ENCODE measurements around the gene ACO1. TPM values are rescaled to one million over a fixed set of nuclear protein-coding genes. Genes with fewer than 3 reads are reported as not detected.

The ACO1 gene
- total and polyA plus RNA-seq, 2 experiments from 2014 or later, result 42.1 to 51.5 TPM

DNA sequence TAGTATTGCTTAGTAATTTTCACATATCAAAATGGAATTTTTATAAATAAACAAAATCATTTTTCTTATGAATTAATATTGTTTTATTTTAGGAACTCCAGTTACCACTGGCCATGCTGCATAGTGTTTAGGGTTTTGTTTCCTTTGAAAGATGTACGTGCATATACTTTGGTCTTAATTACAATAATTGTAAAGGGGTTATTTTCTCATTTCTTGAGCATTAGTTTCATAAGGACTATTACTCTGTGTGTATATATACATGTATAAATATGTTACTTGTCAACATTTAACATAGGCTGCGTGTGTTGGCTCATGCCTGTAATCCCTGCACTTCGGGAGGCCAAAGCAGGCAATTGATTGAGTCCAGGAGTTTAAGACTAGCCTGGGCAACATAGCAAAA, 21.6 kb downstream of the ACO1 start:
- TF ChIP-seq, protein P1, sequence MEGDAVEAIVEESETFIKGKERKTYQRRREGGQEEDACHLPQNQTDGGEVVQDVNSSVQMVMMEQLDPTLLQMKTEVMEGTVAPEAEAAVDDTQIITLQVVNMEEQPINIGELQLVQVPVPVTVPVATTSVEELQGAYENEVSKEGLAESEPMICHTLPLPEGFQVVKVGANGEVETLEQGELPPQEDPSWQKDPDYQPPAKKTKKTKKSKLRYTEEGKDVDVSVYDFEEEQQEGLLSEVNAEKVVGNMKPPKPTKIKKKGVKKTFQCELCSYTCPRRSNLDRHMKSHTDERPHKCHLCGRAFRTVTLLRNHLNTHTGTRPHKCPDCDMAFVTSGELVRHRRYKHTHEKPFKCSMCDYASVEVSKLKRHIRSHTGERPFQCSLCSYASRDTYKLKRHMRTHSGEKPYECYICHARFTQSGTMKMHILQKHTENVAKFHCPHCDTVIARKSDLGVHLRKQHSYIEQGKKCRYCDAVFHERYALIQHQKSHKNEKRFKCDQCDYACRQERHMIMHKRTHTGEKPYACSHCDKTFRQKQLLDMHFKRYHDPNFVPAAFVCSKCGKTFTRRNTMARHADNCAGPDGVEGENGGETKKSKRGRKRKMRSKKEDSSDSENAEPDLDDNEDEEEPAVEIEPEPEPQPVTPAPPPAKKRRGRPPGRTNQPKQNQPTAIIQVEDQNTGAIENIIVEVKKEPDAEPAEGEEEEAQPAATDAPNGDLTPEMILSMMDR (IDR thresholded peaks at IDR 0.05; ENCODE audit: low read depth, low read length), result no peak
- peaks cover 38% of the 10 kb centered on the region for H3K36me3 ChIP-seq
- no peaks in the 10 kb centered on the region for H3K4me1 ChIP-seq (ENCODE audit: low read depth)
- no peak for DNase-seq (ENCODE audit: low read depth in 1 of 2, low spot score in 1 of 2)
- H3K27ac ChIP-seq, result no peak overlapping the region
- H3K4me3 ChIP-seq, result no peak overlapping the region
- H3K27me3 ChIP-seq, result no peaks in the 10 kb centered on the region
- no peaks in the 10 kb centered on the region for H3K9me3 ChIP-seq (ENCODE audit: low read depth)

DNA sequence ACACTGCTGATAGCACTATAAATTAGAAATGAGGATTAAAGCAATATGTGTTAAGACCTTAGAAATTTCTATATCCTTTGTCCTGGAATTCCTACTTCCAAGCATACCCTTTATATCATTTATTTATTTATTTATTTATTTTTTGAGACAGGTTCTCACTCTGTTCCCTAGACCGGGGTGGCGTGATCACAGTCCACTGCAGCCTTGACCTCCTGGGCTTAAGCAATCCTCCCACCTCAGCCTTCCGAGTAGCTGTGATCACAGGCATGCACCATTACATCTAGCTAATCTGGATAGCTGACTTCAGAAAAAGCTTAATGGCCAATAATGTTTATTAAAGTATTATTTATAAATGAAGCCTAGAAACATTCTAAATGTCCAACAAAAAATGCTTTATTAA, 27.3 kb downstream of the ACO1 start:
- H3K36me3 ChIP-seq, result peaks cover 26% of the 10 kb centered on the region

DNA sequence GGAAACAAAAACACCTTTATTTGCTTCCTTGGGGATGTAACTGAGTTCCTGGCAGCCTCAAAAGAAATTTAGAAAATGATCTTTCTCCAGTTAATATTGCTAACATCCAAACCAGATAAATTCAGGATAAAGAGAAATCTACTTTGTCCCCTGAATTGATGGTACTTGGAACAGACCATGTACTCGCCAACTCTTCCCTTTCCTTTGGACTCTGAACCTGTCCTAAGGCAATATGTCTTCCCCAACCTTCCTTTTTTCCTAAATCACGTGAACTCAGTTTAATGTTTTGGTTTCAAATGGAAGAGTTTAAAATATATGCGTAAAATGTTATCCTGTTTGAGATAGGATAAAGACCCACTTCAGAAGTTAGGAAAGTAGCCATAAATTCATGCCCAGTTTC, 28.0 kb downstream of the ACO1 start:
- Histone ChIP-seq H3K36me3 (peaks cover 20% of the 10 kb centered on the region), H3K4me3 (no peak overlapping the region), H3K9me3 (ENCODE audit: low read depth) (no peaks in the 10 kb centered on the region), H3K27me3 (no peaks in the 10 kb centered on the region), H3K4me1 (ENCODE audit: low read depth) (no peaks in the 10 kb centered on the region), H3K27ac (no peak overlapping the region)
- TF ChIP-seq, protein P1 (IDR thresholded peaks at IDR 0.05; ENCODE audit: low read depth, low read length), result no peak
- DNase-seq (ENCODE audit: low read depth in 1 of 2, low spot score in 1 of 2), result no peak

More for the DNA sequence above, 27.3 kb downstream of the ACO1 start:
- Histone ChIP-seq H3K4me1 (ENCODE audit: low read depth) (no peaks in the 10 kb centered on the region), H3K27ac (no peak overlapping the region), H3K27me3 (no peaks in the 10 kb centered on the region), H3K9me3 (ENCODE audit: low read depth) (no peaks in the 10 kb centered on the region), H3K4me3 (no peak overlapping the region)
- DNase-seq (ENCODE audit: low read depth in 1 of 2, low spot score in 1 of 2), result no peak
- TF ChIP-seq, protein P1 (IDR thresholded peaks at IDR 0.05; ENCODE audit: low read depth, low read length), result no peak

DNA sequence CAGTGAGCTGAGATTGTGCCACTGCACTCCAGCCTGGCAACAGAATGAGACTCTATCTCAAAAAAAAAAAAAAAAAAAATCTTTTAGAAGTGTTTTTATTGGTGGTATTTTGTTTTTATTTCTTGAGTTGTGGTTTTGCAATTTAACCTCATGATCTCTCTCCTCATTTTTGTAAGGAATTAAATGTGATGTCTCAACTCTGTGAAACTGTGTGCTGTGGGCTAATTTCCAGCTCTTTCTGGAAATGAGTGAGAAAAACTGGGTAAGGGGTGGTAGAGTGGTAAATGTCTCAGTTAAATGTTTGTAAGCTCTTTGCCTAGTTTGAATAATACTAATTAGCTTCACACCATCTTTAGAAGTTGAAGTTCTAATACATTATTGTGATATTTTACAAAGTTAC, 29.0 kb downstream of the ACO1 start:
- Histone ChIP-seq H3K36me3 (peaks cover 14% of the 10 kb centered on the region), H3K4me1 (ENCODE audit: low read depth) (no peaks in the 10 kb centered on the region)

DNA sequence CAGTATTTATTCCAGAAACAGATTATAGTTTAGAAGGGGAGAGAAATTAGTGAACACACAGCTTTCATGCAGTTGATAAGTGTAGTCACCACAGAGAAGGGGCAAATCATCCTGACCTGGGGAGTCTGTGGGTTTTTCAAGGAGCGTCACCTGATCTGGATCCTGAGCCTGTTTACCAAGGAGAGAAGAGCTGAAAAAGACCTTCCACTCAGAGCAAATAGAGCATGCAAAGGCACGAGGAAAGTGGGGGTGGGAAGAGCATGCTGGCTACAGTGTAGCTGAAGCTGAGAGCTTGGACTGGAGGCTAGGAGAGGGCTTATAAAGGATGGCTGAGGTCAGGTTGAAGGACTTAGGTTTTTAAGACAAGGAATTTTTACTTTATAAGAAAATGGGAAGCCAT, 30.4 kb downstream of the ACO1 start:
- DNase-seq (ENCODE audit: low read depth in 1 of 2, low spot score in 1 of 2), result no peak
- Histone ChIP-seq H3K27me3 (no peaks in the 10 kb centered on the region), H3K4me1 (ENCODE audit: low read depth) (no peaks in the 10 kb centered on the region), H3K4me3 (no peak overlapping the region), H3K36me3 (peaks cover 20% of the 10 kb centered on the region), H3K27ac (no peak overlapping the region), H3K9me3 (ENCODE audit: low read depth) (no peaks in the 10 kb centered on the region)
- TF ChIP-seq, protein P1 (IDR thresholded peaks at IDR 0.05; ENCODE audit: low read depth, low read length), result no peak

More for the DNA sequence above, 29.0 kb downstream of the ACO1 start:
- Histone ChIP-seq H3K27ac (no peak overlapping the region), H3K27me3 (no peaks in the 10 kb centered on the region), H3K9me3 (ENCODE audit: low read depth) (no peaks in the 10 kb centered on the region), H3K4me3 (no peak overlapping the region)
- peak in 1 of 2 donors; percentile 79 for DNase-seq (ENCODE audit: low read depth in 1 of 2, low spot score in 1 of 2)
- TF ChIP-seq, protein P1 (IDR thresholded peaks at IDR 0.05; ENCODE audit: low read depth, low read length), result no peak

DNA sequence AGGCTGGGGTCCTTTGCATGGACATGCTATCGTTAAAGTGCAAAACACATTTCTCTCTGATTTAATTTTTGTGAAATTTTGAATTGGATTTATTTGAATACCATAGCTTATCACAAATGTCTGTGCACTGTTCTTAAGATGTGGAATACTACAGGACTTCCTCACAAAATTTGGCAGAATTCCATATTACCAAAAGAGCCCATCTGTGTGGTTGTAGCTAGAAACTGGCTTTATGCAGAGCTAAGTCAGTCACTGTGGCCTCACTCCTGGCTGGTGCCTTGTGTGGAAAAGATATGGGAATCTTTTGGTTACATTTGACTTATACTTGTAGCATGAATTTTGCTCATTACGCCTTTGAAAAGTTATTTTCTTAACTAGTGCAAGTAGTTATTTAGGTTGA, 35.5 kb downstream of the ACO1 start:
- TF ChIP-seq, protein P1 (IDR thresholded peaks at IDR 0.05; ENCODE audit: low read depth, low read length), result no peak
- Histone ChIP-seq H3K9me3 (ENCODE audit: low read depth) (no peaks in the 10 kb centered on the region), H3K27ac (no peak overlapping the region), H3K4me3 (no peak overlapping the region), H3K4me1 (ENCODE audit: low read depth) (no peaks in the 10 kb centered on the region), H3K36me3 (peaks cover 39% of the 10 kb centered on the region), H3K27me3 (no peaks in the 10 kb centered on the region)
- DNase-seq (ENCODE audit: low read depth in 1 of 2, low spot score in 1 of 2), result peak in 1 of 2 donors; percentile 29
